K562 (cell line): Measurements from ENCODE around the gene LAPTM5. TPM values are rescaled to one million over a fixed set of nuclear protein-coding genes. Genes with fewer than 3 reads are reported as not detected.

Experiments used
- ARID2 ChIP-seq: fragments of 450-650 bp; IDR thresholded peaks from 2 replicates; pipeline ENCODE4 v1.6.1; 2017; ENCODE audit warnings: antibody characterized with exemption, mild to moderate bottlenecking
- CHD2 ChIP-seq: IDR thresholded peaks from 2 replicates; pipeline ENCODE4 v1.6.1; 2011; ENCODE audit warnings: low read depth, low read length
- CREBBP ChIP-seq: IDR thresholded peaks from one replicate; pipeline ENCODE4 v1.6.1; 2012; ENCODE audit warnings: low read depth, mild to moderate bottlenecking, control low read depth, inconsistent platforms, low read length
- CREM ChIP-seq: IDR thresholded peaks from 2 replicates; pipeline ENCODE4 v1.6.1; 2014; ENCODE audit warnings: antibody characterized with exemption, low read depth
- CTBP1 ChIP-seq: fragments of 450-650 bp; IDR thresholded peaks from 2 replicates; pipeline ENCODE4 v1.6.1; 2016; ENCODE audit warnings: borderline replicate concordance
- GABPB1 ChIP-seq: sonication (generic); formaldehyde crosslinking; IDR thresholded peaks from 2 replicates; pipeline ENCODE4 v1.8.0; 2022; ENCODE audit warnings: mild to moderate bottlenecking, missing genetic modification reagents
- KLF16 ChIP-seq: IDR thresholded peaks from 2 replicates; pipeline ENCODE4 v1.6.1; 2016; ENCODE audit warnings: antibody characterized with exemption
- PBX2 ChIP-seq, 2 experiments: IDR thresholded peaks in 1 of 2; conservative IDR thresholded peaks in 1 of 2; 2 replicates each; pipeline ENCODE4 v1.6.1; 2016; ENCODE audit warnings: low read depth in 2 of 2, mild to moderate bottlenecking in 1 of 2, missing compliant biosample characterization in 1 of 2, missing genetic modification characterization in 1 of 2, moderate library complexity in 1 of 2
- SMAD4 ChIP-seq: fragments of 250-450 bp; sonication (Bioruptor Pico); conservative IDR thresholded peaks from 2 replicates; pipeline ENCODE4 v1.8.0; 2021; ENCODE audit warnings: inconsistent platforms, mild to moderate bottlenecking, moderate library complexity
- SNIP1 ChIP-seq: fragments of 450-650 bp; IDR thresholded peaks from 2 replicates; pipeline ENCODE4 v1.7.1; 2017; ENCODE audit warnings: low read depth, mild to moderate bottlenecking
- STAG1 ChIP-seq: sonication (generic); formaldehyde crosslinking; IDR thresholded peaks from 2 replicates; pipeline ENCODE4 v1.5.0; 2020; ENCODE audit warnings: missing genetic modification reagents, borderline replicate concordance
- TEAD4 ChIP-seq, 2 experiments: sonication (generic) in 1 of 2; formaldehyde crosslinking in 1 of 2; IDR thresholded peaks; 2 replicates each; pipeline versions ENCODE4 v1.6.1 to v1.8.0; 2012 to 2022; ENCODE audit warnings: borderline replicate concordance in 1 of 2, inconsistent platforms in 1 of 2, low read length in 1 of 2, mild to moderate bottlenecking in 1 of 2, missing genetic modification reagents in 1 of 2
- VEZF1 ChIP-seq: fragments of 200-800 bp; sonication (Bioruptor generic); IDR thresholded peaks from 2 replicates; pipeline ENCODE4 v1.6.1; 2017; ENCODE audit warnings: missing genetic modification characterization, missing compliant biosample characterization
- polyA plus RNA-seq, 8 experiments: library from polyadenylated mRNA; depleted of rRNA in 4 of 8; stranded (reverse) in 5 of 8; unstranded in 3 of 8; fragments of >200 nt; fragmentation: Nextera tagmentation in 2 of 8; fragmentation: Illumina TruSeq in 1 of 8; extraction: Ambion mirVana in 2 of 8; extraction: Trizol in 1 of 8; gene quantifications; 2 replicates each; pipeline versions ENCODE4 v1.2.1 to v1.2.3, GENCODE V29; 2011 to 2014; ENCODE audit warnings: inconsistent platforms in 1 of 8, missing spikeins in 1 of 8
- total RNA-seq, 7 experiments: library from RNA; depleted of rRNA in 6 of 7; stranded (reverse); fragments of >200 nt in 6 of 7; fragmentation: Illumina TruSeq in 2 of 7; extraction: Trizol in 2 of 7; gene quantifications; 2 replicates each; pipeline versions ENCODE4 v1.2.1 to v1.2.3, GENCODE V29; 2011 to 2021; ENCODE audit warnings: low replicate concordance in 1 of 7
- TF ChIP-seq, protein P1 (sequence below): sonication (generic); formaldehyde crosslinking; IDR thresholded peaks from 2 replicates; pipeline ENCODE4 v1.9.0; 2022; ENCODE audit warnings: mild to moderate bottlenecking, missing genetic modification reagents

The LAPTM5 gene
- total and polyA plus RNA-seq, 9 of the 15 experiments (the other 6 are each of a cell fraction or from before 2014, with no cell fraction given) = 2.4 to 47.3 (median 20.3) TPM

GRCh38 chr1:30707412-30708360, 49.9 kb downstream of the LAPTM5 start (continued):
- no peak for TF ChIP-seq PBX2 (CRISPR knock-in tag; IDR thresholded peaks at IDR 0.05; ENCODE audit: low read depth)
- TF ChIP-seq PBX2 (tag; conservative IDR thresholded peaks at IDR 0.05; ENCODE audit: low read depth) = no peak
- TF ChIP-seq GABPB1 (CRISPR knock-in tag) = peak; percentile 36; the same call in 1 of the 2 replicates
- TF ChIP-seq CHD2 = peak; percentile 71
- peak; percentile 22; the same call in 1 of the 2 replicates for TF ChIP-seq TEAD4 (IDR thresholded peaks at IDR 0.05; ENCODE audit: low read length)
- no peak for TF ChIP-seq TEAD4 (CRISPR knock-in tag; IDR thresholded peaks at IDR 0.05; ENCODE audit: borderline replicate concordance)
- TF ChIP-seq VEZF1 (CRISPR knock-in tag) = peak; percentile 46
- peak; percentile 98 for TF ChIP-seq STAG1 (CRISPR knock-in tag)
- peak; percentile 38; the same call in 1 of the 2 replicates for TF ChIP-seq CTBP1
- TF ChIP-seq, protein P1, sequence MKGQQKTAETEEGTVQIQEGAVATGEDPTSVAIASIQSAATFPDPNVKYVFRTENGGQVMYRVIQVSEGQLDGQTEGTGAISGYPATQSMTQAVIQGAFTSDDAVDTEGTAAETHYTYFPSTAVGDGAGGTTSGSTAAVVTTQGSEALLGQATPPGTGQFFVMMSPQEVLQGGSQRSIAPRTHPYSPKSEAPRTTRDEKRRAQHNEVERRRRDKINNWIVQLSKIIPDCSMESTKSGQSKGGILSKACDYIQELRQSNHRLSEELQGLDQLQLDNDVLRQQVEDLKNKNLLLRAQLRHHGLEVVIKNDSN (CRISPR knock-in tag) = peak; percentile 28
- no peak for TF ChIP-seq SNIP1
- TF ChIP-seq ARID2 = peak; percentile 78
- 0 out of 2 replicates have a peak, but pooled peaks have one; percentile 32 for TF ChIP-seq KLF16
- TF ChIP-seq SMAD4 = 0 out of 2 replicates have a peak, but pooled peaks have one; percentile 47
- TF ChIP-seq CREM = peak; percentile 39; the same call in 1 of the 2 replicates
- TF ChIP-seq CREBBP = no peak
